ENCODE data around the gene CNN1. TPM values are rescaled to one million over a fixed set of nuclear protein-coding genes. Genes with fewer than 3 reads are reported as not detected.
"Not testable (repeated sequence)": the region's sequence is repeated elsewhere in the genome, so short reads cannot be mapped to it uniquely, and the experiment has no call there.

CNN1 gene
- total and polyA plus RNA-seq, 4 donors: 3.6 to 11.2 (median 3.9) TPM

- no peak overlapping the region for H3K27ac ChIP-seq (ENCODE audit: low read depth, low read length)
- peaks cover 16% of the 10 kb centered on the region for H3K4me1 ChIP-seq (ENCODE audit: control insufficient read depth, insufficient read depth, low read length)
- no peak for DNase-seq (ENCODE audit: low read depth in 4 of 6, low spot score in 6 of 6)
- WGBS (ENCODE audit: insufficient coverage): no CpG with 5 or more reads among the region's 4 CpGs
- no peaks in the 10 kb centered on the region for H3K27me3 ChIP-seq (ENCODE audit: control insufficient read depth, insufficient read depth, low read length)
- peaks cover 7% of the 10 kb centered on the region for H3K36me3 ChIP-seq (ENCODE audit: control insufficient read depth, insufficient read depth, low read length)
- no peaks in the 10 kb centered on the region for H3K9me3 ChIP-seq (ENCODE audit: control insufficient read depth, insufficient read depth, low read length)
- H3K4me3 ChIP-seq (ENCODE audit: low read depth, low read length): no peak overlapping the region
Measured at GRCh38 chr19:11594084-11594483, 55.4 kb downstream of the CNN1 start.

DNA sequence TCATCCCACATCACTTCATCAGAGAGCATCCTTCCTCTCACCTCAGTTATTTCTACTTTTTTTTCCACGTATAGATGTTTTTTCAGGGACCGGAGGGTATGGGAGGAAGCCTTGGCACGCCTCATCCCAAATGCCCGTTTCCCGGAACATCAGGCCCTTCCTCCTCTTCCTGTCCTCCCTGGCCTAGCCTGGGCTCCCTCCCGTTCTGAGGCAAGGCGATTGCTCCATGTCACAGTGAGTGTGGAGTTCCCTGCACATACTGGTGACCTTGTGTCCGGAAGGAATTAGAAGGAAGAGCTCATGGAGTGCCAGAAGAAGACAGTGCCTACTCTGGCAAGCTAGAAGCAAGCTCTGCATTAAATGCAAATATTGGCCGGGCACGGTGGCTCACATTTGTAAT is 57.5 kb downstream of the CNN1 start:
- Histone ChIP-seq H3K4me3 (ENCODE audit: low read depth, low read length) (no peak overlapping the region), H3K36me3 (ENCODE audit: control insufficient read depth, insufficient read depth, low read length) (peaks cover 11% of the 10 kb centered on the region), H3K9me3 (ENCODE audit: control insufficient read depth, insufficient read depth, low read length) (no peaks in the 10 kb centered on the region), H3K27ac (ENCODE audit: low read depth, low read length) (no peak overlapping the region), H3K27me3 (ENCODE audit: control insufficient read depth, insufficient read depth, low read length) (no peaks in the 10 kb centered on the region), H3K4me1 (ENCODE audit: control insufficient read depth, insufficient read depth, low read length) (peaks cover 17% of the 10 kb centered on the region)
- DNase-seq (ENCODE audit: low read depth in 4 of 6, low spot score in 6 of 6): no peak
- WGBS (ENCODE audit: insufficient coverage): 95% methylated on average over 10 of the region's 10 CpGs

GRCh38 chr19:11597202-11598102 is 58.8 kb downstream of the CNN1 start, which contains the start of gene ZNF627:
ZNF627 (plus strand) TSS chr19:11597483; CDS start chr19:11597628, 145 bp downstream.
- Histone ChIP-seq H3K27me3 (ENCODE audit: control insufficient read depth, insufficient read depth, low read length) (no peaks in the 10 kb centered on the region), H3K9me3 (ENCODE audit: control insufficient read depth, insufficient read depth, low read length) (no peaks in the 10 kb centered on the region), H3K4me3 (ENCODE audit: low read depth, low read length) (peak within 1 kb of the TSS; percentile 97), H3K4me1 (ENCODE audit: control insufficient read depth, insufficient read depth, low read length) (peaks cover 17% of the 10 kb centered on the region), H3K36me3 (ENCODE audit: control insufficient read depth, insufficient read depth, low read length) (peaks cover 11% of the 10 kb centered on the region), H3K27ac (ENCODE audit: low read depth, low read length) (peak within 1 kb of the TSS; percentile 97)
- under 1% methylated on average over 66 of the region's 67 CpGs for WGBS (ENCODE audit: insufficient coverage)
- DNase-seq (ENCODE audit: low read depth in 4 of 6, low spot score in 6 of 6): peak; percentile 89 to 99 (median 98)

- no peak for DNase-seq (ENCODE audit: low read depth in 4 of 6, low spot score in 6 of 6)
- Histone ChIP-seq H3K4me3 (ENCODE audit: low read depth, low read length) (peak overlapping the region; percentile 97), H3K27ac (ENCODE audit: low read depth, low read length) (peak overlapping the region; percentile 97), H3K9me3 (ENCODE audit: control insufficient read depth, insufficient read depth, low read length) (no peaks in the 10 kb centered on the region), H3K27me3 (ENCODE audit: control insufficient read depth, insufficient read depth, low read length) (no peaks in the 10 kb centered on the region), H3K36me3 (ENCODE audit: control insufficient read depth, insufficient read depth, low read length) (peaks cover 11% of the 10 kb centered on the region), H3K4me1 (ENCODE audit: control insufficient read depth, insufficient read depth, low read length) (peaks cover 17% of the 10 kb centered on the region)
- 50% methylated on average over 2 of the region's 10 CpGs for WGBS (ENCODE audit: insufficient coverage)
Measured at GRCh38 chr19:11598103-11598483, 59.4 kb downstream of the CNN1 start.

GRCh38 chr19:11598746-11599145 is 60.1 kb downstream of the CNN1 start:
- WGBS (ENCODE audit: insufficient coverage): no CpG with 5 or more reads among the region's 2 CpGs
- no peak for DNase-seq (ENCODE audit: low read depth in 4 of 6, low spot score in 6 of 6)
- H3K27ac ChIP-seq (ENCODE audit: low read depth, low read length): no peak overlapping the region
- peaks cover 17% of the 10 kb centered on the region for H3K4me1 ChIP-seq (ENCODE audit: control insufficient read depth, insufficient read depth, low read length)
- no peaks in the 10 kb centered on the region for H3K9me3 ChIP-seq (ENCODE audit: control insufficient read depth, insufficient read depth, low read length)
- H3K4me3 ChIP-seq (ENCODE audit: low read depth, low read length): no peak overlapping the region
- no peaks in the 10 kb centered on the region for H3K27me3 ChIP-seq (ENCODE audit: control insufficient read depth, insufficient read depth, low read length)
- H3K36me3 ChIP-seq (ENCODE audit: control insufficient read depth, insufficient read depth, low read length): peaks cover 11% of the 10 kb centered on the region

DNA sequence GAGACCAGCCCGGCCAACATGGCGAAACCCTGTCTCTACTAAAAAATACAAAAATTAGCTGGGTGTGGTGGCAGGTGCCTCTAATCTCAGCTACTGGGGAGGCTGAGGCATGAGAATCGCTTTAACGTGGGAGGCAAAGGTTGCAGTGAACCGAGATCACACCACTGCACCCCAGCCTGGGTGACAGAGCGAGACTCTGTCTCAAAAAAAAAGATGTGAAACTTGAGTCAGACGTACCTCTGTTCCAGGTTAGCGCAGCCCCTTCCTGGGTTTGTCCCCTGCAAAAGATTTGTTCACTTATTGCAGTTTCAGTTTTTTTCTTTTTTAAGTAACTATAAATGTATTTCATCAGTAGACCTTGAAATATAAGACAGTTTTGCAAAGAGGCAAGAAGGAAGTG is 61.1 kb downstream of the CNN1 start:
- DNase-seq (ENCODE audit: low read depth in 4 of 6, low spot score in 6 of 6); H3K27me3 ChIP-seq (ENCODE audit: control insufficient read depth, insufficient read depth, low read length); H3K27ac ChIP-seq (ENCODE audit: low read depth, low read length); H3K9me3 ChIP-seq (ENCODE audit: control insufficient read depth, insufficient read depth, low read length); H3K4me3 ChIP-seq (ENCODE audit: low read depth, low read length): not testable (repeated sequence)
- H3K36me3 ChIP-seq (ENCODE audit: control insufficient read depth, insufficient read depth, low read length): peaks cover 15% of the 10 kb centered on the region
- 98% methylated on average over 4 of the region's 8 CpGs for WGBS (ENCODE audit: insufficient coverage)
- peaks cover 17% of the 10 kb centered on the region for H3K4me1 ChIP-seq (ENCODE audit: control insufficient read depth, insufficient read depth, low read length)

Small RNAs within 50 kb of the gene (small RNA-seq; reads per million reads assigned to genes)
- gene MIR7974 (ENCODE audit: low replicate concordance) (not detected), gene RN7SL833P (ENCODE audit: low replicate concordance) (0.95 reads per million, percentile 78 among the genes with 10 or more reads in this experiment)

Other genes with a start within 250 kb of the CNN1 start
- gene TSPAN16, start 242.7 kb upstream of the CNN1 start, total RNA-seq: not detected
- gene TSPAN16, start 242.7 kb upstream of the CNN1 start, polyA plus RNA-seq (ENCODE audit: insufficient read length in 2 of 2): under 1 TPM in 1 of 2 donors, not detected in 1; 0.36 TPM
- 10 to 100 TPM; 14.2 to 27.0 TPM for gene RAB3D, start 199.2 kb upstream of the CNN1 start, total RNA-seq
- 10 to 100 TPM; 13.2 to 17.5 TPM for gene RAB3D, start 199.2 kb upstream of the CNN1 start, polyA plus RNA-seq (ENCODE audit: insufficient read length in 2 of 2)
- gene TMEM205, start 192.6 kb upstream of the CNN1 start, total RNA-seq: 100 to 1,000 TPM in 1 of 2 donors, 10 to 100 TPM in 1; 59.3 to 161 TPM
- 100 to 1,000 TPM; 120 to 125 TPM for gene TMEM205, start 192.6 kb upstream of the CNN1 start, polyA plus RNA-seq (ENCODE audit: insufficient read length in 2 of 2)
- 10 to 100 TPM; 14.9 to 37.6 TPM for gene CCDC159, start 192.3 kb upstream of the CNN1 start, total RNA-seq
- gene CCDC159, start 192.3 kb upstream of the CNN1 start, polyA plus RNA-seq (ENCODE audit: insufficient read length in 2 of 2): 10 to 100 TPM; 40.4 to 52.2 TPM
- gene PLPPR2, start 183.4 kb upstream of the CNN1 start, total RNA-seq: 10 to 100 TPM; 30.4 to 30.7 TPM
- 100 to 1,000 TPM; 183 to 215 TPM for gene PLPPR2, start 183.4 kb upstream of the CNN1 start, polyA plus RNA-seq (ENCODE audit: insufficient read length in 2 of 2)
- gene SWSAP1, start 164.2 kb upstream of the CNN1 start, total RNA-seq: 1 to 10 TPM in 1 of 2 donors, under 1 TPM in 1; 0.50 to 2.6 TPM
- 1 to 10 TPM; 2.3 to 2.5 TPM for gene SWSAP1, start 164.2 kb upstream of the CNN1 start, polyA plus RNA-seq (ENCODE audit: insufficient read length in 2 of 2)
- gene EPOR, start 154.5 kb upstream of the CNN1 start, total RNA-seq: 1 to 10 TPM; 4.0 to 6.3 TPM
- gene EPOR, start 154.5 kb upstream of the CNN1 start, polyA plus RNA-seq (ENCODE audit: insufficient read length in 2 of 2): 1 to 10 TPM; 5.9 to 8.0 TPM
- gene RGL3, start 119.5 kb upstream of the CNN1 start, total RNA-seq: 1 to 10 TPM; 1.5 to 4.7 TPM
- 1 to 10 TPM; 8.0 to 9.9 TPM for gene RGL3, start 119.5 kb upstream of the CNN1 start, polyA plus RNA-seq (ENCODE audit: insufficient read length in 2 of 2)
- gene ODAD3, start 103.7 kb upstream of the CNN1 start, total RNA-seq: 1 to 10 TPM in 1 of 2 donors, under 1 TPM in 1; 0.79 to 5.3 TPM
- 1 to 10 TPM; 5.2 to 7.1 TPM for gene ODAD3, start 103.7 kb upstream of the CNN1 start, polyA plus RNA-seq (ENCODE audit: insufficient read length in 2 of 2)
- 100 to 1,000 TPM in 1 of 2 donors, 10 to 100 TPM in 1; 55.9 to 132 TPM for gene PRKCSH, start 103.2 kb upstream of the CNN1 start, total RNA-seq
- 100 to 1,000 TPM; 226 to 290 TPM for gene PRKCSH, start 103.2 kb upstream of the CNN1 start, polyA plus RNA-seq (ENCODE audit: insufficient read length in 2 of 2)
- 10 to 100 TPM; 25.8 to 69.0 TPM for gene ELAVL3, start 57.8 kb upstream of the CNN1 start, total RNA-seq
- 100 to 1,000 TPM; 147 to 153 TPM for gene ELAVL3, start 57.8 kb upstream of the CNN1 start, polyA plus RNA-seq (ENCODE audit: insufficient read length in 2 of 2)
- 10 to 100 TPM in 1 of 2 donors, 1 to 10 TPM in 1; 5.8 to 10.9 TPM for gene ZNF653, start 33.0 kb upstream of the CNN1 start, total RNA-seq
- 10 to 100 TPM; 21.0 to 21.4 TPM for gene ZNF653, start 33.0 kb upstream of the CNN1 start, polyA plus RNA-seq (ENCODE audit: insufficient read length in 2 of 2)
- gene ECSIT, start 9.7 kb upstream of the CNN1 start, total RNA-seq: 10 to 100 TPM; 31.1 to 42.8 TPM
- gene ECSIT, start 9.7 kb upstream of the CNN1 start, polyA plus RNA-seq (ENCODE audit: insufficient read length in 2 of 2): 10 to 100 TPM; 71.0 to 77.8 TPM
- 10 to 100 TPM; 18.3 to 59.7 TPM for gene ELOF1, start 20.4 kb downstream of the CNN1 start, total RNA-seq
- 10 to 100 TPM; 75.0 to 79.8 TPM for gene ELOF1, start 20.4 kb downstream of the CNN1 start, polyA plus RNA-seq (ENCODE audit: insufficient read length in 2 of 2)
- gene ACP5, start 38.8 kb downstream of the CNN1 start, total RNA-seq: 1 to 10 TPM; 4.4 to 8.0 TPM
- 1 to 10 TPM in 1 of 2 donors, under 1 TPM in 1; 0.70 to 1.5 TPM for gene ACP5, start 38.8 kb downstream of the CNN1 start, polyA plus RNA-seq (ENCODE audit: insufficient read length in 2 of 2)
- gene ZNF627, start 58.6 kb downstream of the CNN1 start, total RNA-seq: 10 to 100 TPM; 43.2 to 43.3 TPM
- 10 to 100 TPM; 30.2 to 32.5 TPM for gene ZNF627, start 58.6 kb downstream of the CNN1 start, polyA plus RNA-seq (ENCODE audit: insufficient read length in 2 of 2)
- 10 to 100 TPM; 16.0 to 26.1 TPM for gene ZNF823, start 200.1 kb downstream of the CNN1 start, total RNA-seq
- gene ZNF823, start 200.1 kb downstream of the CNN1 start, polyA plus RNA-seq (ENCODE audit: insufficient read length in 2 of 2): 1 to 10 TPM; 4.8 to 5.5 TPM
- 10 to 100 TPM; 23.4 to 38.5 TPM for gene ZNF441, start 228.1 kb downstream of the CNN1 start, total RNA-seq
- gene ZNF441, start 228.1 kb downstream of the CNN1 start, polyA plus RNA-seq (ENCODE audit: insufficient read length in 2 of 2): 10 to 100 TPM; 10.7 to 13.0 TPM